ENCODE measurements around the gene EFEMP1.

The EFEMP1 gene, protein sequence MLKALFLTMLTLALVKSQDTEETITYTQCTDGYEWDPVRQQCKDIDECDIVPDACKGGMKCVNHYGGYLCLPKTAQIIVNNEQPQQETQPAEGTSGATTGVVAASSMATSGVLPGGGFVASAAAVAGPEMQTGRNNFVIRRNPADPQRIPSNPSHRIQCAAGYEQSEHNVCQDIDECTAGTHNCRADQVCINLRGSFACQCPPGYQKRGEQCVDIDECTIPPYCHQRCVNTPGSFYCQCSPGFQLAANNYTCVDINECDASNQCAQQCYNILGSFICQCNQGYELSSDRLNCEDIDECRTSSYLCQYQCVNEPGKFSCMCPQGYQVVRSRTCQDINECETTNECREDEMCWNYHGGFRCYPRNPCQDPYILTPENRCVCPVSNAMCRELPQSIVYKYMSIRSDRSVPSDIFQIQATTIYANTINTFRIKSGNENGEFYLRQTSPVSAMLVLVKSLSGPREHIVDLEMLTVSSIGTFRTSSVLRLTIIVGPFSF

DNA sequence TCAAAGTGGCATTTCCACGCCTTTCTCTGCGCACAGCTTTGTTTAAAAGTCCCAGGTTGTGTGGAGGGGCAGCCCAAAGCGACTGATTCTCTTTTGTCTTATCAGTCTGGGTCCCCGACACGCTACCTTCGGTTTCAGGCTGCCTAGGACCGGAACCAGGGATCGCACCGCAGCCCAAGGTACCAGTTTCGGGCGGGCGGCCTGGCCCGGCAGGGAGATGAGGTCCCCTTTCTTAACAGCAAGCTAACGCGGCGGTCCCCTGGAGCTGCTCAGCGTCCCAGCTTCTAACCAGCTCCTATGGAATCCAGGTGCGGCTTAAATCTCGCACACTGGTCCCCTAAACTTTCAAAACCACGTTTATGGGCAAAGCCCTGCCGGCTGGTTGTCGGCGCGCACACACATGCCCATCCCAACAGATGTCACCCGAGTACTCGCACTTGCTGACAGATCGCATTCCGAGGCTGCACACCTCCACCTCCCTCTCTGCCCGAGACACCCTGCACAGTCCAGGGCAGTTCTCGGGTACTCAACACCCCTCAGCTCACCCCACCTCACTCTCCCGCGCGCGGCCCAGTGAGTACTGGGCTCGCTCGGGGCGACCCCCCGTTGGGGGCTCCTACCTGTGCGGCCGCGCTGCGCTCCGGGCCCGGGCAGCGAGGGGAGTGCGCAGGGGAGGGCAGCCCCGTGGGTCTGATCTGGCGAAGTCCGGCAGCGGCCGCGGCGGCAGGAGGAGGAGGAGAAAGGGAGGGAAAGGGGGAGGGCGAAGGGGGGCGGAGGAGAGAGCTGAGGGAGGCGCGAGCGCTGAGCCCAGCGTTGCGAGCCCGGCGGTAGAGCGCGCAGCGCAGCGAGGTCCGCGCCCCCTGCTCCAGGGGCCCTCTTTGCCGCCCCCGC is at the start of gene EFEMP1:
EFEMP1 (minus strand) TSS at position 692 of the 891 bp plus-strand sequence. CDS start 1,342 bp downstream, outside the sequence.
- Histone ChIP-seq H3K9me3 (no peaks in the 10 kb centered on the region), H3K4me1 (ENCODE audit: control insufficient read depth in 1 of 2, insufficient read depth in 1 of 2, low read depth in 1 of 2, low read length in 1 of 2) (no peaks in the 10 kb centered on the region), H3K27me3 (peaks cover 70% of the 10 kb centered on the region), H3K27ac (no peak within 1 kb of the TSS), H3K4me3 (ENCODE audit: low read depth in 1 of 2, low read length in 1 of 2) (no peak within 1 kb of the TSS), H3K36me3 (no peaks in the 10 kb centered on the region)
- TF ChIP-seq, protein P1, sequence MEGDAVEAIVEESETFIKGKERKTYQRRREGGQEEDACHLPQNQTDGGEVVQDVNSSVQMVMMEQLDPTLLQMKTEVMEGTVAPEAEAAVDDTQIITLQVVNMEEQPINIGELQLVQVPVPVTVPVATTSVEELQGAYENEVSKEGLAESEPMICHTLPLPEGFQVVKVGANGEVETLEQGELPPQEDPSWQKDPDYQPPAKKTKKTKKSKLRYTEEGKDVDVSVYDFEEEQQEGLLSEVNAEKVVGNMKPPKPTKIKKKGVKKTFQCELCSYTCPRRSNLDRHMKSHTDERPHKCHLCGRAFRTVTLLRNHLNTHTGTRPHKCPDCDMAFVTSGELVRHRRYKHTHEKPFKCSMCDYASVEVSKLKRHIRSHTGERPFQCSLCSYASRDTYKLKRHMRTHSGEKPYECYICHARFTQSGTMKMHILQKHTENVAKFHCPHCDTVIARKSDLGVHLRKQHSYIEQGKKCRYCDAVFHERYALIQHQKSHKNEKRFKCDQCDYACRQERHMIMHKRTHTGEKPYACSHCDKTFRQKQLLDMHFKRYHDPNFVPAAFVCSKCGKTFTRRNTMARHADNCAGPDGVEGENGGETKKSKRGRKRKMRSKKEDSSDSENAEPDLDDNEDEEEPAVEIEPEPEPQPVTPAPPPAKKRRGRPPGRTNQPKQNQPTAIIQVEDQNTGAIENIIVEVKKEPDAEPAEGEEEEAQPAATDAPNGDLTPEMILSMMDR (IDR thresholded peaks at IDR 0.05) = no peak

DNA sequence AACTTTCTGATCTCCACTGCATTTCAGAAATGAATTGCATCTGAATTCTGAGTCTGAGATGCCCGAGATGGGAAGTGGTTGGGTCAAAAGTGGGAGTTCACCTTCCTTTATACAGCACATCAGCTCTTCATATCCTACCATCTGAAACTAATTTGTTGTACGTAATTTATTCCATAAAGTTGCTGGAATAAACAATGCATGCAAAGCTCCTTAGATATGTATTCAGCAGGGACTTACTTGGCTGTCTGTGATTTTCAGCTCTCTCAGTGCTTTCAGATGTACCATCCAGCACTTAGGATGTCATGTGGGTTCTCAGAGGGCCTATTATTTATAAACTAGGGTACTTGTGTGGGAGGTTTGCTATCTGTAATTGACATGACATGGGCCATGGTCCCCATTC is 46.9 kb upstream of the EFEMP1 start:
- no peaks in the 10 kb centered on the region for H3K36me3 ChIP-seq
- TF ChIP-seq, protein P1 (IDR thresholded peaks at IDR 0.05) = no peak
- no peak overlapping the region for H3K4me3 ChIP-seq (ENCODE audit: low read depth in 1 of 2, low read length in 1 of 2)
- H3K4me1 ChIP-seq (ENCODE audit: control insufficient read depth in 1 of 2, insufficient read depth in 1 of 2, low read depth in 1 of 2, low read length in 1 of 2) = no peaks in the 10 kb centered on the region
- H3K27ac ChIP-seq = no peak overlapping the region
- no peaks in the 10 kb centered on the region for H3K9me3 ChIP-seq
- H3K27me3 ChIP-seq = peaks cover 9% of the 10 kb centered on the region

DNA sequence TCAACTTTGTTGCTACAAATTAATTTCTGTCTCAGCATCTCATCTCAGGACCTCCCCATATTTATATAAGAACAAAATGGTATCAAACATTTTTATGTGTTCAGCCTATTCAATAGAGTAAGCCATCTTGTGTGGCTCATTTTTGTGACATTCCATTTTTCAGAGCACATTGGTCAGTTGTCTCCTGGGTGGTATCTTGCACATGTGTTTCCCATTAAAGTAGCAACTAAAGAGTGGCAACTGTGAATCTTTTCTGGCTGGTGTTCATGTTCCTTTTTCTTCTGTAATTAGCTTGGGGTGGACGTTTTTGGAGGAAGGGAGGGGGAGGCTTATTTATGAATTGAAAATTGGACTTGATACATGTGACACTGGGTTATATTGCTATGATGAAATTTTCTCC is 45.4 kb upstream of the EFEMP1 start:
- Histone ChIP-seq H3K4me1 (ENCODE audit: control insufficient read depth in 1 of 2, insufficient read depth in 1 of 2, low read depth in 1 of 2, low read length in 1 of 2) (no peaks in the 10 kb centered on the region), H3K9me3 (no peaks in the 10 kb centered on the region), H3K27me3 (peaks cover 15% of the 10 kb centered on the region), H3K4me3 (ENCODE audit: low read depth in 1 of 2, low read length in 1 of 2) (no peak overlapping the region), H3K36me3 (no peaks in the 10 kb centered on the region), H3K27ac (no peak overlapping the region)
- TF ChIP-seq, protein P1 (IDR thresholded peaks at IDR 0.05) = no peak

DNA sequence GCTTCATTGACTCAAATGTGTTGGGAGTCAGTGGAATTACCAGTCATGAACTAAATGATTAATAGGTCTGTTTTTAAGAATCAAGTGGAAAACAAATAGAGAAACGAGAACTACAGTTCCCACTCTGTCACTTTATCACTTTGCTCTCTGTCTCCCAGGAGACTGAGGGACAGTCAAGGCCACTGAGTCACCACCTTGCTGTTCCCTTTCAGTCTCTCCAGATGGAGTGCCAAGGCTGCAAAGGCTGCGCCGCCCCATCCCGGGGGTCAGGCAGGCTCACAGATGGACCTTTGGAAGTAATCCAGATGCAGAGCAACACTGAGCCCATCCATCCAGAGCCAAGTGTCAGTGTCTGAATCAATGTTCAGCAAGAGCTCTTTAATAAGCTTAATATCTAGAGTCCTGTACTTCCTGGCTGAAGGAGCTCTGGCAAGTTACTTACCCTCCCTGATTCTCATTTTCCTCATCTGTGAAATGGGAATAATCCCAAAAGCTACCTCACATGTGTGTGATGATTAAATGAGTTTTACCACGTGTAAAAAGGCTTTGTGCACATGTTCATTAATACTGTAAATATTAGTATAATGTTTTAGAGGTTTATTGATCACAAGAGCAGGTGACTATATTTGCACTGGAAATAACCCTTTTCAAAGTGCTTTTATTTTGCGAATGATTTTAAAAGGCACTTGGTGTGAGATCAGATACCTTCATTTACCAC is 43.0 kb upstream of the EFEMP1 start:
- Histone ChIP-seq H3K9me3 (no peaks in the 10 kb centered on the region), H3K36me3 (no peaks in the 10 kb centered on the region), H3K27me3 (peaks cover 22% of the 10 kb centered on the region), H3K4me1 (ENCODE audit: control insufficient read depth in 1 of 2, insufficient read depth in 1 of 2, low read depth in 1 of 2, low read length in 1 of 2) (no peaks in the 10 kb centered on the region), H3K4me3 (ENCODE audit: low read depth in 1 of 2, low read length in 1 of 2) (no peak overlapping the region), H3K27ac (no peak overlapping the region)
- TF ChIP-seq, protein P1 (IDR thresholded peaks at IDR 0.05) = no peak

DNA sequence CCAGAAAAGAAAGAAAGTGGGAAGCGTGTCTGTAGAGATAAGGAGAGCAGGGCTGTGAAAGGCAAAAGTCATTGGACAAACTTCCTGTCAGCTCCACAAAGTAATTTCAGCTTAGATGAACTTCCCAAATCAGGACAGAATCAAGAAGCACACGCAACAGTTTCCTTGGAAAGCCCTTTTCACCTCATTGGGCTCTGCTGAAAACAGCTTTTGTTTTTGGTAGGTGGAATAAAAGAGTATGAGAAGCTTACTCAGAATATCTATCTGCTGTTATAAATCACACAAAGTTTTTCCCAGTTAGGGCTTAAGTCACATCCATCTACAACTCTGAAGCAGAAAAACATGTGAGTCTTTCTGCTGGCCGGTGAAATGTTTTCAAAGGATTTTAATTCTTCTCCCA is 42.4 kb upstream of the EFEMP1 start:
- Histone ChIP-seq H3K9me3 (no peaks in the 10 kb centered on the region), H3K27me3 (peaks cover 22% of the 10 kb centered on the region), H3K36me3 (no peaks in the 10 kb centered on the region), H3K4me1 (ENCODE audit: control insufficient read depth in 1 of 2, insufficient read depth in 1 of 2, low read depth in 1 of 2, low read length in 1 of 2) (no peaks in the 10 kb centered on the region), H3K27ac (no peak overlapping the region), H3K4me3 (ENCODE audit: low read depth in 1 of 2, low read length in 1 of 2) (no peak overlapping the region)
- TF ChIP-seq, protein P1 (IDR thresholded peaks at IDR 0.05) = no peak
